K562 (cell line): ENCODE results near the gene SSBP2. TPM values are rescaled to one million over a fixed set of nuclear protein-coding genes. Genes with fewer than 3 reads are reported as not detected.

ENCODE experiments used
- AFF1 ChIP-seq, 2 experiments: fragments of 450-650 bp; IDR thresholded peaks; 2 replicates each; pipeline ENCODE4 v1.6.1; 2018; ENCODE audit warnings: mild to moderate bottlenecking in 2 of 2, low read depth in 1 of 2; ENCODE audit not compliant: partially characterized antibody in 2 of 2
- ETV5 ChIP-seq: sonication (generic); formaldehyde crosslinking; IDR thresholded peaks from 2 replicates; pipeline ENCODE4 v1.4.0; 2020; ENCODE audit warnings: low read depth, mild to moderate bottlenecking, missing genetic modification reagents
- GABPB2 ChIP-seq: fragments of 250-450 bp; sonication (Bioruptor Pico); conservative IDR thresholded peaks from 2 replicates; pipeline ENCODE4 v1.5.1; 2021; ENCODE audit warnings: mild to moderate bottlenecking
- IRF9 ChIP-seq: fragments of 450-650 bp; IDR thresholded peaks from 2 replicates; pipeline ENCODE4 v1.6.1; 2016; ENCODE audit warnings: missing biosample characterization, missing genetic modification characterization
- JUNB ChIP-seq: fragments of 450-650 bp; formaldehyde crosslinking; conservative IDR thresholded peaks from 2 replicates; pipeline ENCODE4 v1.4.0; 2020; ENCODE audit warnings: mild to moderate bottlenecking
- MCM5 ChIP-seq: fragments of 450-650 bp; IDR thresholded peaks from 2 replicates; pipeline ENCODE4 v1.6.1; 2016; ENCODE audit warnings: low read depth
- MYNN ChIP-seq, 2 experiments: sonication (generic); formaldehyde crosslinking in 1 of 2; IDR thresholded peaks; 2 replicates each; pipeline versions ENCODE4 v1.5.0 to v1.6.1; 2016 to 2020; ENCODE audit warnings: antibody characterized with exemption in 1 of 2, missing genetic modification reagents in 1 of 2
- NBN ChIP-seq: fragments of 450-650 bp; IDR thresholded peaks from 2 replicates; pipeline ENCODE4 v1.6.1; 2016; ENCODE audit warnings: low read depth, mild to moderate bottlenecking
- NCOA2 ChIP-seq, 2 experiments: fragments of 450-650 bp; IDR thresholded peaks; 2 replicates each; pipeline ENCODE4 v1.6.1; 2018; ENCODE audit warnings: mild to moderate bottlenecking in 2 of 2, moderate library complexity in 1 of 2; ENCODE audit not compliant: partially characterized antibody in 2 of 2
- NFIX ChIP-seq: fragments of 250-450 bp; sonication (Bioruptor Pico); IDR thresholded peaks from 2 replicates; pipeline ENCODE4 v1.4.0; 2020; ENCODE audit warnings: low read depth, mild to moderate bottlenecking, moderate library complexity
- PTRF ChIP-seq: fragments of 450-650 bp; IDR thresholded peaks from 2 replicates; pipeline ENCODE4 v1.6.1; 2016; ENCODE audit warnings: mild to moderate bottlenecking, missing genetic modification characterization, missing compliant biosample characterization
- SMAD3 ChIP-seq: fragments of 450-650 bp; formaldehyde crosslinking; conservative IDR thresholded peaks from 2 replicates; pipeline ENCODE4 v1.4.0; 2020; ENCODE audit warnings: mild to moderate bottlenecking
- SMAD4 ChIP-seq: fragments of 250-450 bp; sonication (Bioruptor Pico); conservative IDR thresholded peaks from 2 replicates; pipeline ENCODE4 v1.8.0; 2021; ENCODE audit warnings: inconsistent platforms, mild to moderate bottlenecking, moderate library complexity
- SP2 ChIP-seq: IDR thresholded peaks from 2 replicates; pipeline ENCODE4 v1.6.1; 2011; ENCODE audit warnings: mild to moderate bottlenecking, low read depth, low read length, moderate library complexity; ENCODE audit not compliant: poor library complexity, severe bottlenecking; ENCODE audit errors: extremely low read depth
- ZBTB7A ChIP-seq: IDR thresholded peaks from 2 replicates; pipeline ENCODE4 v1.6.1; 2011; ENCODE audit warnings: low read depth, mild to moderate bottlenecking, low read length, moderate library complexity, borderline replicate concordance; ENCODE audit not compliant: control insufficient read depth
- ZNF583 ChIP-seq: fragments of 250-450 bp; sonication (Bioruptor Pico); IDR thresholded peaks from 2 replicates; pipeline ENCODE4 v1.4.0; 2020
- ZNF639 ChIP-seq, 2 experiments: fragments of 200-800 bp in 1 of 2; sonication (Bioruptor generic) in 1 of 2; sonication (generic) in 1 of 2; formaldehyde crosslinking in 1 of 2; IDR thresholded peaks in 1 of 2; conservative IDR thresholded peaks in 1 of 2; 2 replicates each; pipeline versions ENCODE4 v1.5.0 to v1.6.1; 2016 to 2020; ENCODE audit warnings: missing compliant biosample characterization in 1 of 2, missing genetic modification characterization in 1 of 2, missing genetic modification reagents in 1 of 2
- polyA plus RNA-seq, 8 experiments: library from polyadenylated mRNA; depleted of rRNA in 4 of 8; stranded (reverse) in 5 of 8; unstranded in 3 of 8; fragments of >200 nt; fragmentation: Nextera tagmentation in 2 of 8; fragmentation: Illumina TruSeq in 1 of 8; extraction: Ambion mirVana in 2 of 8; extraction: Trizol in 1 of 8; gene quantifications; 2 replicates each; pipeline versions ENCODE4 v1.2.1 to v1.2.3, GENCODE V29; 2011 to 2014; ENCODE audit warnings: inconsistent platforms in 1 of 8, missing spikeins in 1 of 8
- total RNA-seq, 7 experiments: library from RNA; depleted of rRNA in 6 of 7; stranded (reverse); fragments of >200 nt in 6 of 7; fragmentation: Illumina TruSeq in 2 of 7; extraction: Trizol in 2 of 7; gene quantifications; 2 replicates each; pipeline versions ENCODE4 v1.2.1 to v1.2.3, GENCODE V29; 2011 to 2021; ENCODE audit warnings: low replicate concordance in 1 of 7
- TF ChIP-seq, protein P1 (sequence below): sonication (generic); formaldehyde crosslinking; IDR thresholded peaks from 2 replicates; pipeline ENCODE4 v1.8.0; 2022; ENCODE audit warnings: missing genetic modification reagents, mild to moderate bottlenecking, borderline replicate concordance

SSBP2 gene
- total and polyA plus RNA-seq, 9 of the 15 experiments (the other 6 are each of a cell fraction or from before 2014, with no cell fraction given) = 22.3 to 133 (median 42.1) TPM

DNA sequence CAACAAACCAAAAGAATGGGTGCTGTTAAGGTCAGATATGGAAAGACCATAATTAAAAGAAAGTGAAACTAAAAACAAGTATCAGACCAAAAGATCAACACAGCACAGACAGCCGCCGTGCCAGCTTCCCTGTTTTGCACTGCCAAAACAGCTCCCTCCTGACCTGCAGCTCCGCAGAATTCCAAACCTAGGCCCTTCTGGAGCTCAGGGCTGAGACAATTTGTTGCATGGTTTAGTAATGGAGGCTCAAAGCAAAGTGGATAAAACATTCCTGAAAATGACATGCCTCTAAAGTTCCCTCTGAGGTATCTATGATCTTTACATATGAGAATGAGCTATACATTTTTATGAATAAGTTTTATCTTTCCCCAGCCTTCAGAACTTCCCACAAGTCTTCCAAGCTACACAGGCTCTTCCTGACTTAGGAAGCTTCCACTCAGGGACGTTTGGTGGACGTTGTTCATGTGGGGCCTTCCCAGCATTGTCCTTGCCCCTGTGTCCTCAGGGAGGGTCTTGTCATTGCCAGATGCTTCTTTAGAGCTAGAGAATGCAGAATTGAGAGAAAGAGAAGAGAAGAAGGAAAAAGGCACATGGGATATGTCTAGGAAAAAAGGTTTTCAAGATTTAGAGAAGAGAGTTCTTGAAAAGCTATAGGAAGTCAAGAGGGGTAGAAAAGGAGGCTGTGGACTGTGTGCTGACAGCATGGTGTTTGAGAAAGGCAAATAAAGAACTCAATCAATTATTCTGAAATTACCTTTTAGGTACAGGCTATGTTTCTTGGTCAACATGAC lies 28.4 kb upstream of the SSBP2 start (continued):
- TF ChIP-seq SMAD4 (CRISPR knock-in tag) (no peak), ETV5 (no peak), PTRF (tag) (no peak), ZNF639 (CRISPR knock-in tag; conservative IDR thresholded peaks at IDR 0.05 in 1 of 2, IDR thresholded peaks at IDR 0.05 in 1 of 2) (peak in 1 of 2 experiments; percentile 28; a peak in 1 of 4 replicates), SP2 (no peak), AFF1 (IDR thresholded peaks at IDR 0.05; ENCODE audit: low read depth in 1 of 2, partially characterized antibody in 2 of 2) (no peak), NFIX (CRISPR knock-in tag) (no peak), NCOA2 (IDR thresholded peaks at IDR 0.05; ENCODE audit: partially characterized antibody in 2 of 2) (no peak), IRF9 (tag) (no peak), JUNB (CRISPR knock-in tag) (no peak), ZNF583 (CRISPR knock-in tag) (no peak), NBN (no peak), MCM5 (no peak), GABPB2 (no peak), ZBTB7A (no peak), SMAD3 (no peak), MYNN (IDR thresholded peaks at IDR 0.05) (no peak), MYNN (CRISPR knock-in tag; IDR thresholded peaks at IDR 0.05) (no peak)
- TF ChIP-seq, protein P1, sequence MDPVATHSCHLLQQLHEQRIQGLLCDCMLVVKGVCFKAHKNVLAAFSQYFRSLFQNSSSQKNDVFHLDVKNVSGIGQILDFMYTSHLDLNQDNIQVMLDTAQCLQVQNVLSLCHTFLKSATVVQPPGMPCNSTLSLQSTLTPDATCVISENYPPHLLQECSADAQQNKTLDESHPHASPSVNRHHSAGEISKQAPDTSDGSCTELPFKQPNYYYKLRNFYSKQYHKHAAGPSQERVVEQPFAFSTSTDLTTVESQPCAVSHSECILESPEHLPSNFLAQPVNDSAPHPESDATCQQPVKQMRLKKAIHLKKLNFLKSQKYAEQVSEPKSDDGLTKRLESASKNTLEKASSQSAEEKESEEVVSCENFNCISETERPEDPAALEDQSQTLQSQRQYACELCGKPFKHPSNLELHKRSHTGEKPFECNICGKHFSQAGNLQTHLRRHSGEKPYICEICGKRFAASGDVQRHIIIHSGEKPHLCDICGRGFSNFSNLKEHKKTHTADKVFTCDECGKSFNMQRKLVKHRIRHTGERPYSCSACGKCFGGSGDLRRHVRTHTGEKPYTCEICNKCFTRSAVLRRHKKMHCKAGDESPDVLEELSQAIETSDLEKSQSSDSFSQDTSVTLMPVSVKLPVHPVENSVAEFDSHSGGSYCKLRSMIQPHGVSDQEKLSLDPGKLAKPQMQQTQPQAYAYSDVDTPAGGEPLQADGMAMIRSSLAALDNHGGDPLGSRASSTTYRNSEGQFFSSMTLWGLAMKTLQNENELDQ (CRISPR knock-in tag) = no peak
